Heart left ventricle (tissue), 16 donors: Measurements from ENCODE around the gene KRT38. TPM values are rescaled to one million over a fixed set of nuclear protein-coding genes. Genes with fewer than 3 reads are reported as not detected.
A peak's percentile ranks its signal among the peaks of the same experiment; 100 is the strongest.

Source experiments
- ATAC-seq, 4 donors: fragments of 200-7000 bp; cut with Tn5 transposase; one replicate each; pipeline ENCODE4 v1.9.1; 2020 to 2022; ENCODE audit warnings: moderate library complexity in 4 of 4, mild to moderate bottlenecking in 3 of 4, moderate number of reproducible peaks in 1 of 4
- DNase-seq, 5 donors: peaks; one replicate each; pipeline ENCODE4 v3.0.0-alpha.2; 2020
- H3K27ac ChIP-seq, 12 donors: fragments of 200-600 bp; sonication (generic) in 4 of 12; one replicate each; pipeline versions ENCODE4 v1.5.0 to v1.8.0; 2016 to 2022; ENCODE audit warnings: mild to moderate bottlenecking in 2 of 12
- H3K27me3 ChIP-seq, 9 donors: fragments of 200-600 bp; sonication (generic) in 2 of 9; one replicate each; pipeline versions ENCODE4 v1.5.1 to v1.8.0; 2016 to 2022; ENCODE audit warnings: mild to moderate bottlenecking in 3 of 9
- H3K36me3 ChIP-seq, 9 donors: fragments of 200-600 bp; sonication (generic) in 2 of 9; one replicate each; pipeline versions ENCODE4 v1.5.0 to v1.8.0; 2018 to 2022; ENCODE audit warnings: mild to moderate bottlenecking in 2 of 9
- H3K4me1 ChIP-seq, 12 donors: fragments of 200-600 bp; sonication (generic) in 4 of 12; one replicate each; pipeline versions ENCODE4 v1.5.0 to v1.8.0; 2016 to 2022; ENCODE audit warnings: mild to moderate bottlenecking in 3 of 12
- H3K4me3 ChIP-seq, 12 donors: fragments of 200-600 bp; sonication (generic) in 4 of 12; one replicate each; pipeline versions ENCODE4 v1.5.0 to v1.8.0; 2017 to 2022; ENCODE audit warnings: mild to moderate bottlenecking in 9 of 12, moderate library complexity in 4 of 12
- H3K9me3 ChIP-seq, 12 donors: fragments of 200-600 bp; sonication (generic) in 4 of 12; one replicate each; pipeline versions ENCODE4 v1.5.0 to v1.8.0; 2016 to 2022; ENCODE audit warnings: mild to moderate bottlenecking in 1 of 12
- CTCF ChIP-seq, 12 donors: fragments of 200-600 bp; sonication (generic) in 4 of 12; IDR thresholded peaks; one replicate each; pipeline versions ENCODE4 v1.5.0 to v1.8.0; 2018 to 2022; ENCODE audit warnings: antibody characterized with exemption in 12 of 12, mild to moderate bottlenecking in 5 of 12
- POLR2A ChIP-seq, 2 donors: fragments of 450-650 bp; IDR thresholded peaks; one replicate each; pipeline ENCODE4 v1.6.1; 2017; ENCODE audit warnings: antibody characterized with exemption in 2 of 2, mild to moderate bottlenecking in 2 of 2, moderate library complexity in 2 of 2
- WGBS, 4 donors: extraction: QIAGEN DNeasy Blood & Tissue Kit in 2 of 4; methylation state at CpG; one replicate each; pipeline versions ENCODE4 v1.1.5 to v1.1.7; 2013 to 2018; 5-methylcytosine and 5-hydroxymethylcytosine counted together
- intact Hi-C, 10 donors: fragments of 100-400 bp; cut with DNase I; formaldehyde crosslinking; loops; one replicate each; pipeline versions ENCODE4 v1.11.1 to v1.14.2; 2022
- polyA plus RNA-seq, 2 donors: library from polyadenylated mRNA; stranded (reverse); fragments of 200-250 nt; gene quantifications; one replicate each; pipeline ENCODE4 v1.2.3, GENCODE V29; 2013
- total RNA-seq, 9 donors: library from RNA; depleted of rRNA in 2 of 9; stranded (reverse); fragments of >200 nt in 2 of 9; fragmentation: NEBNext Ultra II Directional in 3 of 9; extraction: Animal tissue kit (Norgen Biotek cat#: 25700) in 3 of 9; gene quantifications; one replicate each; pipeline versions ENCODE4 v1.1.0 to v1.2.4, GENCODE V29; 2016 to 2023
- donor health status: ischemic (EF 13 %, LVEDD 7.1; RV severe dilation, severe dysfunction).
- donor health status: healthy with polysubstance abuse.
- donor health status: DM: no; HTN: yes; CAD: no.
- donor health status: DM: no; HTN: no; CAD: no.
- donor health status: ischemic (EF 25% LVEDD 6.9; RV normal size, moderate dysfunction).
- donor health status: ischemic (EF 25% LVEDD 5.7; RV mildly dilated, moderate dysfunction).
- donor health status: healthy.
- donor health status: DM: yes; HTN: yes; CAD: no.
- donor health status: ischemic (EF 35%, LVEDD 5.7; RV mildly dilated, moderate dysfunction).
- donor health status: nonischemic (EF 11% LVEDD 7.7; RV severe dilation, severe dysfunction).
- donor health status: DM: yes; HTN: yes; CAD: no.
- donor health status: PGD.
- donor health status: ischemic (EF 29% LVEDD 5.4; RV normal size, mild dysfunction).
- donor health status: nonischemic (EF 23%, LVEDD 6.1; RV moderate dilation, normal function).

KRT38 gene
- total and polyA plus RNA-seq, 11 donors: not detected

GRCh38 chr17:41417576-41418015, 23.2 kb downstream of the KRT38 start:
- Histone ChIP-seq H3K4me3 (no peak overlapping the region), H3K27me3 (no peaks in the 10 kb centered on the region), H3K9me3 (no peaks in the 10 kb centered on the region), H3K36me3 (no peaks in the 10 kb centered on the region), H3K27ac (no peak overlapping the region), H3K4me1 (peaks cover 0 to 14% (median 4%) of the 10 kb centered on the region in 12 donors)
- peak in 3 of 12 donors; percentile 5 to 8 (median 7) for TF ChIP-seq CTCF (IDR thresholded peaks at IDR 0.05)
- TF ChIP-seq POLR2A (IDR thresholded peaks at IDR 0.05): no peak
- intact Hi-C loops: no loop called here
- ATAC-seq (no peak), DNase-seq (no peak)
- 33 to 48% (median 42%) methylated on average over 4 of the region's 4 CpGs for WGBS, 4 donors

DNA sequence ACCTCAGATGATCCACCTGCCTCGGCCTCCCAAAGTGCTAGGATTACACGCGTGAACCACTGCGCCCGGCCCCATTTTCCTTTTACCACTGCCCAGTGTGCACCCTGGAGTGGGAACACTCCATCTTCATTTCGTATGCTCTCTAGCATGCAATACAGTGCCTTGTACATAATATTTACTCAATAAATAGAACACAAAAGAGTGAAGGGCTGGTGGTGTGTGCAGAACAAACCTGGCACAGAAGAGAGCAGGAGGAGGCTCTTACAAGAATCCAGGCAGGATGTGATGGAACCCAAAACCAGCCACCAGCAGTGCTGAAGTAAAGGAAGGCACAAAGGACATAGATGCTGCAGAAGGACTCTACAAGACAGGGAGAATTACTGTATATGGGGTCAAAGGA, 23.7 kb downstream of the KRT38 start:
- 93 to 97% (median 96%) methylated on average over 6 of the region's 6 CpGs for WGBS, 4 donors
- no peak for DNase-seq
- no peaks in the 10 kb centered on the region for H3K36me3 ChIP-seq
- intact Hi-C loops: no loop called here
- no peaks in the 10 kb centered on the region for H3K9me3 ChIP-seq
- no peak overlapping the region for H3K4me3 ChIP-seq
- peaks cover 0 to 14% (median 4%) of the 10 kb centered on the region in 12 donors for H3K4me1 ChIP-seq
- no peak overlapping the region for H3K27ac ChIP-seq
- TF ChIP-seq CTCF (IDR thresholded peaks at IDR 0.05) (no peak), POLR2A (IDR thresholded peaks at IDR 0.05) (no peak)
- no peaks in the 10 kb centered on the region for H3K27me3 ChIP-seq
- ATAC-seq: no peak

DNA sequence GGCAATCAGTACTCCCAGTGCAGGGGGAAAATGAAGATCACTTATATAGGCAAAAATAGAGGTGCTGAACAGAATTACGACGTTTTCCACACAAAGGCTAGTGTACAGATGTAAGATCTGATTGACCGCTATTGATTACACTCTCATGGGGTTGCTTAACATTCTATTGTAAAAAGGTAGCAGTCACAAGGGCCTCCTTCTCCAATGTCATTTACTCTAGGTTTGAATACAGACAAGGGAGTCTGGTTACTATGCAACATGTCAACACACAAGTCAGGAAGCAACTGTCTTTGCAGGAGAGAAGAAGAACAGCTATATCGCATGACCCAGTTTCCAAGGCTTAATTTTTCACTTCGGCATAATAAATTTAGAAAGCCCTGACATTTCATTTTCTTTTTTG, 24.3 kb downstream of the KRT38 start:
- Histone ChIP-seq H3K27me3 (no peaks in the 10 kb centered on the region), H3K27ac (no peak overlapping the region), H3K36me3 (no peaks in the 10 kb centered on the region), H3K4me1 (peaks cover 0 to 14% (median 4%) of the 10 kb centered on the region in 12 donors), H3K9me3 (no peaks in the 10 kb centered on the region), H3K4me3 (no peak overlapping the region)
- intact Hi-C loops: no loop called here
- 75 to 85% (median 81%) methylated on average over 5 of the region's 5 CpGs for WGBS, 4 donors
- DNase-seq: no peak
- no peak for TF ChIP-seq CTCF (IDR thresholded peaks at IDR 0.05)
- TF ChIP-seq POLR2A (IDR thresholded peaks at IDR 0.05): no peak
- peak in 3 of 4 donors; percentile 44 to 59 (median 54) for ATAC-seq

DNA sequence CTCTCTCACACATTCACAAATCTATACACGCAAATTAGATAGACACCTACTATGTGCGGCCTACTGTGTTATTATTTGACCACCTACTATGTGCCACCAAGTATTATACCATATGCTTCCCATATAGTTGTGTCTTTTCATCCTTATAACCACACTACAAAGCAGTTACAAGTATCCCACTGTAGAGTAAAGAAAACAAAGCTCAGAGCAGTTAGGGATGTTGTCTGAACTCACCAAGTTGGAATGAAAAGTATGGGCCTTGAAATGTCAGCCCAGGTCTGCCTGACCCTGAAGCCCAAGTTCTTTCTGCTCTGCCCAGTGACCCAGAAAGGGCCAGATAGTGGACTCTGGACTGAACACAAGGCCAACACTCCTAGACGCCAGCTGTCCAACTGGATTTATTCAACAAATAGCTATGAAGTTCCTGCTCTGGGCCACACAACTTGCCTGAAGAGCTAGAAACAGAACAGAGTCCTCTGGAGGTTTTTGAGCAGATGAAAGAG, 24.9 kb downstream of the KRT38 start:
- DNase-seq (peak in 1 of 5 donors; percentile 34), ATAC-seq (peak in 3 of 4 donors; percentile 63 to 71 (median 70))
- H3K4me1 ChIP-seq: peaks cover 0 to 14% (median 4%) of the 10 kb centered on the region in 12 donors
- H3K36me3 ChIP-seq: no peaks in the 10 kb centered on the region
- TF ChIP-seq POLR2A (IDR thresholded peaks at IDR 0.05): no peak
- no peak for TF ChIP-seq CTCF (IDR thresholded peaks at IDR 0.05)
- no peak overlapping the region for H3K4me3 ChIP-seq
- peak overlapping the region in 1 of 12 donors; percentile 24 for H3K27ac ChIP-seq
- intact Hi-C loops: no loop called here
- H3K27me3 ChIP-seq: no peaks in the 10 kb centered on the region
- WGBS, 4 donors: 56 to 79% (median 60%) methylated on average over 3 of the region's 3 CpGs
- no peaks in the 10 kb centered on the region for H3K9me3 ChIP-seq
